IPS DF 6.9 (cell line): ENCODE results near the gene TPK1.

Experiments used
- DNase-seq: peaks from one replicate; pipeline ENCODE4 v3.0.0-alpha.2; 2013; ENCODE audit warnings: low read depth, low spot score
- H3K27ac ChIP-seq: one replicate; pipeline ENCODE4 v1.5.1; 2013; ENCODE audit warnings: low read length, control low read depth
- H3K27me3 ChIP-seq: 2 replicates; pipeline ENCODE4 v1.6.1; 2013; ENCODE audit warnings: mild to moderate bottlenecking, low read length; ENCODE audit not compliant: control insufficient read depth, insufficient read depth
- H3K36me3 ChIP-seq: 2 replicates; pipeline ENCODE4 v1.6.1; 2013; ENCODE audit warnings: low read length; ENCODE audit not compliant: control insufficient read depth, insufficient read depth
- H3K4me1 ChIP-seq: 2 replicates; pipeline ENCODE4 v1.6.1; 2013; ENCODE audit warnings: low read length; ENCODE audit not compliant: control insufficient read depth, insufficient read depth
- H3K4me3 ChIP-seq: 2 replicates; pipeline ENCODE4 v1.5.1; 2013; ENCODE audit warnings: mild to moderate bottlenecking, low read length
- H3K9me3 ChIP-seq: 2 replicates; pipeline ENCODE4 v1.6.1; 2013; ENCODE audit warnings: low read length, inconsistent platforms; ENCODE audit not compliant: control insufficient read depth, insufficient read depth
- WGBS: extraction: QIAGEN DNeasy Blood & Tissue Kit; methylation state at CpG from one replicate; pipeline ENCODE4 v1.1.7; 2013; ENCODE audit warnings: mixed read lengths, missing lambda C conversion rate; ENCODE audit not compliant: insufficient read length, insufficient coverage; 5-methylcytosine and 5-hydroxymethylcytosine counted together

Gene TPK1

DNA sequence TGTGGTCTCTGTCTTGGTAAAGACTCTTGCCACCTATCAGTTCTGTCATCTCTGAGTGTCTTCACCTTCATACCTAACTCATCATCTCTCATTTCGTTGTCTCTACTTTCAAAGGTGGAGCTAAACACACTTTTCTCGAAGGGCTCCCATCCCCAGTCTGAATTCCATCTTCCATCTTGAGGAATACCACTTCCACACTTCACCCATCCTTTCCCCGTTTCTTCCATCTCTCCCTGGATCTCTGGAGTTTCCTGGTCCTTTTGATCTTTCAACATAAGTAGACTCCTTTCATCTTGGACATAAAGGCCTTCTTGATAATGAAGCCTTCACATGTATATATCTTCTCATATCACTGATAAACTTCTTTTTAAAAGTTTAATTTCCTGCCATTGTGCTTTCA is 311.6 kb downstream of the TPK1 start:
- H3K4me3 ChIP-seq, result no peak overlapping the region
- no peaks in the 10 kb centered on the region for H3K27me3 ChIP-seq
- H3K9me3 ChIP-seq, result no peaks in the 10 kb centered on the region
- WGBS, result no CpG with 5 or more reads among the region's 3 CpGs
- no peak for DNase-seq
- H3K4me1 ChIP-seq, result no peaks in the 10 kb centered on the region
- H3K27ac ChIP-seq, result no peak overlapping the region
- no peaks in the 10 kb centered on the region for H3K36me3 ChIP-seq

DNA sequence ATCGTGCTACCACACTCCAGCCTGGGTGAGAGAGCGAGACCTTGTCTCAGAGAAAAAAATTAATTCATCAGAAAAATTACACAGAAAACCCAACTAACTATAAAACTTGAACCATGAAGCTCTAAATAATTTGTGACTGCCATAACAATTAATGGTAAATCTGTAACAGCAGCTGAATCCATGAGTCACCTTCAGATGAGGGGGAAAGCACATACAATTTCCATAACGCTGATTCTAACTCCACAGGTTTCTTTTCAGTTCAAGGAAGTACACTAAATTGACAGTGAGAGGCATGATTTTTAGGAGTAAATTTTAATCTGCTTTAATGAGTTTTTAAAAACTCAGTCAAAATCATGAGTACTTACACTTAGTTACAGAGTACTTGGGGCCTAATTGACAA is 312.2 kb downstream of the TPK1 start:
- Histone ChIP-seq H3K27ac (no peak overlapping the region), H3K36me3 (no peaks in the 10 kb centered on the region), H3K9me3 (no peaks in the 10 kb centered on the region), H3K4me3 (no peak overlapping the region), H3K27me3 (no peaks in the 10 kb centered on the region), H3K4me1 (no peaks in the 10 kb centered on the region)
- WGBS, result no CpG with 5 or more reads among the region's 3 CpGs
- no peak for DNase-seq

DNA sequence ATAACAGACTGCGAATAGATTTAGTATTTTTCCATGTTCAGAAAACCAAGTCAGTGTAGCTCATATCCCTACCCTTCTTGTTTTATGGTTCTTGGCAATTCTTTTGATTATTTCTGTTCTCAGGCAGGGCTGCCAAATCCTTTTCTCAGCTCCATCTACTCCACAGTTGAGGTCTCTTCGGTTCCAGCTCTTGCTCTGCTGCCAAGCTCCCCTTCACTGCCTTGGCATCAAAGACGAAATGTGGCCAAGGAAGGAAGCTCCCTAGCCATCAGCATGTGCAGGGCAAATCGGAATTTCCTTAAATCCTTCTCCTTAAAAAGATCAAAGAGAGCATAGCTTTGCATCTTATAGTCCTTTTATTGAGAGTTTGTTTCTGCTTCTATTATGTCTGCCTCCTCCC is 315.9 kb downstream of the TPK1 start:
- Histone ChIP-seq H3K9me3 (no peaks in the 10 kb centered on the region), H3K27me3 (no peaks in the 10 kb centered on the region), H3K4me3 (no peak overlapping the region), H3K36me3 (no peaks in the 10 kb centered on the region), H3K27ac (no peak overlapping the region), H3K4me1 (no peaks in the 10 kb centered on the region; the same call in 1 of the 2 replicates)
- no CpG with 5 or more reads among the region's 4 CpGs for WGBS
- no peak for DNase-seq

GRCh38 chr7:144518360-144518759 is 317.5 kb downstream of the TPK1 start:
- H3K4me1 ChIP-seq, result no peaks in the 10 kb centered on the region; the same call in 1 of the 2 replicates
- no peaks in the 10 kb centered on the region for H3K9me3 ChIP-seq
- H3K27me3 ChIP-seq, result no peaks in the 10 kb centered on the region
- no peak for DNase-seq
- no peak overlapping the region for H3K27ac ChIP-seq
- no CpG with 5 or more reads among the region's 1 CpG for WGBS
- no peak overlapping the region for H3K4me3 ChIP-seq
- H3K36me3 ChIP-seq, result no peaks in the 10 kb centered on the region

GRCh38 chr7:144517749-144518148 is 318.1 kb downstream of the TPK1 start:
- WGBS, result no CpG with 5 or more reads among the region's 3 CpGs
- H3K27ac ChIP-seq, result no peak overlapping the region

DNA sequence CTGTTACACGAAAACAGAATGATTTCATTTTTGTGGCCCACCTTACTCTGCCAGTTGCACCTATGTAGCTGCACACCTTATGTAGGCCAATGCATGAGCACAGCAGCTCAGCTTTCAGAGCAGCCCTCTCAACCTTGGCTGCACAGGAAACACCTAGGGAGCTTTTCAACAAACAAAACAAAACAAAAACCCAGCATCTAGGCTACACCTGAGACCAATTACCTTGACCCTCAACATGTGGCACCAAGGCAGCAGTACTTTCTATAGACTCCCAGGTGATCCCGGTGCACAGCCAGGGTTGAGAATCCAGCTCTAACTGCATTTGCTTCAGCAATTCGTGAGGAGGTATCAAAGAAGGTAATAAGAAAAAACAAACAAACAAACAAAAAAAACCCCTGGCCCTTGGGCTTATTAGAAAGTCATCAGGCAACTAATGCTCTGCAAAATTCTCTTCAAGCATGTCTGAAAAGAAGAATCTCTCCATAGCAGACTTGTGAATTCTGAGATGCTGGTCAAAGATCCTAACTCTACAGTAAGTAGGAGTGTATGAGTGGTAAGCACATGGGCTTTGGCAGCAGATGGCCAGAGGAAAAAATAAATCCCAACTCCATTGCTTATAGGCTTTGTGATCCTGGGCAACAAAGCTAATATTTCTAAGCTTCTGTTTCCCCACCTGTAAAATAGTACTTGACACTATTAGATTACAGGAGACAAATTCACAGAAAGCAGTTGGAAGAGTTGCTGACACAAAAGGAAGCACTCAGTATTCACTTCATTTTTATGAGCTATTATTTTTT is 318.9 kb downstream of the TPK1 start:
- DNase-seq, result no peak
- H3K9me3 ChIP-seq, result no peaks in the 10 kb centered on the region
- H3K27ac ChIP-seq, result no peak overlapping the region
- WGBS, result no CpG with 5 or more reads among the region's 3 CpGs
- H3K36me3 ChIP-seq, result no peaks in the 10 kb centered on the region
- H3K4me3 ChIP-seq, result no peak overlapping the region
- H3K4me1 ChIP-seq, result no peaks in the 10 kb centered on the region; the same call in 1 of the 2 replicates
- no peaks in the 10 kb centered on the region for H3K27me3 ChIP-seq

More at GRCh38 chr7:144517749-144518148, 318.1 kb downstream of the TPK1 start:
- no peak for DNase-seq
- H3K36me3 ChIP-seq, result no peaks in the 10 kb centered on the region
- H3K9me3 ChIP-seq, result no peaks in the 10 kb centered on the region
- H3K4me3 ChIP-seq, result no peak overlapping the region
- no peaks in the 10 kb centered on the region; the same call in 1 of the 2 replicates for H3K4me1 ChIP-seq
- H3K27me3 ChIP-seq, result no peaks in the 10 kb centered on the region

GRCh38 chr7:144513334-144513733 is 322.5 kb downstream of the TPK1 start:
- H3K9me3 ChIP-seq, result no peaks in the 10 kb centered on the region
- no peaks in the 10 kb centered on the region for H3K36me3 ChIP-seq
- H3K4me3 ChIP-seq, result no peak overlapping the region
- no peak for DNase-seq
- no peaks in the 10 kb centered on the region for H3K27me3 ChIP-seq
- no peak overlapping the region for H3K27ac ChIP-seq
- no peaks in the 10 kb centered on the region; the same call in 1 of the 2 replicates for H3K4me1 ChIP-seq
- no CpG with 5 or more reads among the region's 2 CpGs for WGBS

DNA sequence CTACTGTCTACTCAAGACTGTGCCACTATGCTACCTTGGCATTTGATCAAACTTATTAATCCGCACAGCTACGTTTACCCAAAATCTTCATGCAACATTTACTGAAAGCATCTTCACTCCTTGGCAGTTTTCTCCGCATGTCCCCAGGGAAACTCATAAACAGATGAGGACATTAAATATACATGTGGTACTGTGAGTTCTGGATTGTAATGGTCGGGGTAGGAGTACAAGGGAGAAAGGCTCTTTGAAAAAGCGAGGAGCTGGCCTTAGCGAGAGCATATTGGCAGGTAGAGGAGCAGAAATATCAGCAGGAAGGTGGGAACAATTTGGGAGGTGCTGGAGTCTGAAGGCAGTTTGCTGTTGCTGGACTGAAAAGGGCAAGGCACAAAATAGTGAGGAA is 325.2 kb downstream of the TPK1 start:
- WGBS, result no CpG with 5 or more reads among the region's 6 CpGs
- Histone ChIP-seq H3K36me3 (no peaks in the 10 kb centered on the region), H3K27ac (no peak overlapping the region), H3K9me3 (no peaks in the 10 kb centered on the region), H3K4me1 (no peaks in the 10 kb centered on the region), H3K4me3 (no peak overlapping the region), H3K27me3 (no peaks in the 10 kb centered on the region)
- no peak for DNase-seq

- no peak for DNase-seq
- Histone ChIP-seq H3K4me1 (no peaks in the 10 kb centered on the region), H3K36me3 (no peaks in the 10 kb centered on the region), H3K27ac (no peak overlapping the region), H3K4me3 (no peak overlapping the region), H3K27me3 (no peaks in the 10 kb centered on the region), H3K9me3 (no peaks in the 10 kb centered on the region)
- no CpG with 5 or more reads among the region's 4 CpGs for WGBS
Measured at GRCh38 chr7:144508702-144509101, 327.2 kb downstream of the TPK1 start.

- H3K4me1 ChIP-seq, result no peaks in the 10 kb centered on the region
Measured at GRCh38 chr7:144503215-144503614, 332.6 kb downstream of the TPK1 start.

GRCh38 chr7:144500225-144500624 is 335.6 kb downstream of the TPK1 start:
- Histone ChIP-seq H3K4me3 (no peak overlapping the region), H3K27ac (no peak overlapping the region), H3K9me3 (no peaks in the 10 kb centered on the region; the same call in 1 of the 2 replicates), H3K36me3 (no peaks in the 10 kb centered on the region), H3K27me3 (no peaks in the 10 kb centered on the region), H3K4me1 (no peaks in the 10 kb centered on the region)
- DNase-seq, result no peak
- WGBS, result no CpG with 5 or more reads among the region's 5 CpGs

More at GRCh38 chr7:144503215-144503614, 332.6 kb downstream of the TPK1 start:
- no peaks in the 10 kb centered on the region for H3K27me3 ChIP-seq
- no peaks in the 10 kb centered on the region for H3K36me3 ChIP-seq
- DNase-seq, result no peak
- no peak overlapping the region for H3K27ac ChIP-seq
- WGBS, result no CpG with 5 or more reads among the region's 6 CpGs
- H3K4me3 ChIP-seq, result no peak overlapping the region
- no peaks in the 10 kb centered on the region; the same call in 1 of the 2 replicates for H3K9me3 ChIP-seq
